Rectal smooth muscle tissue (tissue), 1 donor: ENCODE measurements around the gene MAP3K4.

Source experiments
- H3K27ac ChIP-seq: one replicate; pipeline ENCODE4 v1.7.0; 2013; ENCODE audit warnings: low read depth, low read length, inconsistent platforms
- H3K27me3 ChIP-seq: one replicate; pipeline ENCODE4 v1.7.0; 2013; ENCODE audit warnings: low read length; ENCODE audit not compliant: control insufficient read depth, insufficient read depth
- H3K36me3 ChIP-seq: one replicate; pipeline ENCODE4 v1.7.0; 2013; ENCODE audit warnings: low read length; ENCODE audit not compliant: control insufficient read depth, insufficient read depth
- H3K4me1 ChIP-seq: one replicate; pipeline ENCODE4 v1.7.0; 2013; ENCODE audit warnings: low read length; ENCODE audit not compliant: control insufficient read depth, insufficient read depth
- H3K4me3 ChIP-seq: one replicate; pipeline ENCODE4 v1.7.0; 2013; ENCODE audit warnings: low read length
- H3K9ac ChIP-seq: one replicate; pipeline ENCODE4 v1.7.0; 2013; ENCODE audit warnings: low read length

MAP3K4 gene

DNA sequence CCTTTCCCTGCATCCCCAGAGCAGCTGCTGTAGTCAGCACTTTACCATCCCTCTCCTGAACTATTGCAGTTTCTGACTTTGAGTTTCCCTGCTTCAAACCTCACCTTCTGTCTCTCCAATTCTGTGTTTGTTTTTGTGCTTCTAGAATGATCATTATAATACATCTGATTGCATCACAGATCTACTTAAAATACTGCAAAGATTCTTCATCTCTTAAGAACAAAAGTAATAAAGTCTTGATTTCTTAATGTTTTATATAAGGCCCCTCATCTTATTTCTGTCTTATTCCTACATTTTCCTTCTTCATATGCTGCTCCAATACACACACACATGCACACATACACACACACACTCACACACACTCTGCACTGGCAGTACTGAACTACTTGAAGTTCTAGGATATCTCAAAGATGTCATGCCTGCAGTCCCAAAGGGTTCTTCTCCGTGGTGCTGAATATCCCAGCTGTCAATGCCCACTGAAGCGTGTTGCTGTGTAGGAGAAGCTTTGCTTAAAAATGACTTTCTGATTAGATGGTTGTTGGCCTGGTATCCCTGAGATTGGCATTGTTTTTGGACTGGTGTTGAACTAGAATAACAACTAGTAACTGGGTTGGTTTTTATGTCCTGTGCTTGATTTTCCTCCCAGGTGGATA, 97.2 kb downstream of the MAP3K4 start:
- H3K9ac ChIP-seq = no peak overlapping the region
- no peaks in the 10 kb centered on the region for H3K27me3 ChIP-seq
- no peak overlapping the region for H3K4me3 ChIP-seq
- H3K4me1 ChIP-seq = no peaks in the 10 kb centered on the region
- no peak overlapping the region for H3K27ac ChIP-seq
- H3K36me3 ChIP-seq = peaks cover 14% of the 10 kb centered on the region

DNA sequence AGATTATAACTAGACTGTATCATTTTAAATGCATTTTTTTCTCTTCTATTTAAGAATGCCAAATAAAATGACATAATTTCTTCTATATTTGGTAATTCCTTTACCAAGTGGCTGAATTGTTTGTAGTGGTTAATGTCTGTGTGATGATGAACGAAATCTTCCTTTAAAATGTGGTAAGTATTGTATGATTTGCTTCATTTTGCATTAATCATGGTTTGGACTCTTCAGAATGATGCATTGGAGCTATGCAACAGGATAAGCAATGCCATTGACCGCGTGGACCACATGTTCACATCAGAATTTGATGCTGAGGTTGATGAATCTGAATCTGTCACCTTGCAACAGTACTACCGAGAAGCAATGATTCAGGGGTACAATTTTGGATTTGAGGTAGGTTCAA, 99.6 kb downstream of the MAP3K4 start:
- H3K27ac ChIP-seq = no peak overlapping the region
- H3K4me3 ChIP-seq = no peak overlapping the region
- H3K36me3 ChIP-seq = peaks cover 17% of the 10 kb centered on the region
- H3K4me1 ChIP-seq = no peaks in the 10 kb centered on the region
- H3K9ac ChIP-seq = no peak overlapping the region
- H3K27me3 ChIP-seq = no peaks in the 10 kb centered on the region

DNA sequence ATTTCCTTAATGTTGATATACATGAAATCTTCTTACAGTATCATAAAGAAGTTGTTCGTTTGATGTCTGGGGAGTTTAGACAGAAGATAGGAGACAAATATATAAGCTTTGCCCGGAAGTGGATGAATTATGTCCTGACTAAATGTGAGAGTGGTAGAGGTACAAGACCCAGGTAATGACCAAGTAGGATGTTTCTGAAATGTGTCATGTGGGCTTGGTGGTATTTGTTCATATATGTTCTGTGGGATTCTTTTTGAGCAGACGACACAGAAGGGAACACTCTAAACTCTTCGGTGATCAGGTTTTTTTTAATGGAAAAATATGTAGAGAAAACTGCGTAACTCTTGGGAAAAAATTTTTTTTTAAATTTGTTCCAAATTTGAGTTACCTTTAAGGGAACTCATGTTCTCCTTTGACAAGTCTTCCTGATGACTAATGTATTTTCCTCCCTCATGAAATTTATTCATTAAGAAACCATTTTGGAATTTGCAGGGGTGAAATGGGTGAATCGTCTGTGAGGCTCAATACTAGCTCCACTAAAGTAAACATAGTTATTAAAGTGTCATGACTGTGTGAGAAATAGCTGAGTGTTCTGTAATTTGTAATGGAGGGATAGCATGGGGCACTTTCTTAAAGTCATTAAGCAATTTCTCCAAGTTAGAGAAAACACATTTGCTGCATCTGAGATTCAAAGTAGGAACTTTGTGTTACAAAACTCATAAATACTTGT, 100.6 kb downstream of the MAP3K4 start:
- H3K4me3 ChIP-seq = no peak overlapping the region
- no peaks in the 10 kb centered on the region for H3K27me3 ChIP-seq
- no peak overlapping the region for H3K27ac ChIP-seq
- H3K4me1 ChIP-seq = no peaks in the 10 kb centered on the region
- peaks cover 17% of the 10 kb centered on the region for H3K36me3 ChIP-seq
- H3K9ac ChIP-seq = no peak overlapping the region

- Histone ChIP-seq H3K27me3 (no peaks in the 10 kb centered on the region), H3K9ac (no peak overlapping the region), H3K36me3 (peaks cover 13% of the 10 kb centered on the region), H3K4me3 (no peak overlapping the region), H3K4me1 (no peaks in the 10 kb centered on the region), H3K27ac (no peak overlapping the region)
These were observed 103.4 kb downstream of the MAP3K4 start for GRCh38 chr6:161094955-161095354.

- Histone ChIP-seq H3K36me3 (peaks cover 13% of the 10 kb centered on the region), H3K27me3 (no peaks in the 10 kb centered on the region), H3K4me1 (no peaks in the 10 kb centered on the region), H3K9ac (no peak overlapping the region), H3K4me3 (no peak overlapping the region), H3K27ac (no peak overlapping the region)
These were observed 104.3 kb downstream of the MAP3K4 start for GRCh38 chr6:161095916-161096315.

GRCh38 chr6:161100072-161100471, 108.5 kb downstream of the MAP3K4 start:
- Histone ChIP-seq H3K9ac (no peak overlapping the region), H3K36me3 (peaks cover 10% of the 10 kb centered on the region), H3K27ac (no peak overlapping the region), H3K4me3 (no peak overlapping the region), H3K4me1 (no peaks in the 10 kb centered on the region), H3K27me3 (no peaks in the 10 kb centered on the region)

DNA sequence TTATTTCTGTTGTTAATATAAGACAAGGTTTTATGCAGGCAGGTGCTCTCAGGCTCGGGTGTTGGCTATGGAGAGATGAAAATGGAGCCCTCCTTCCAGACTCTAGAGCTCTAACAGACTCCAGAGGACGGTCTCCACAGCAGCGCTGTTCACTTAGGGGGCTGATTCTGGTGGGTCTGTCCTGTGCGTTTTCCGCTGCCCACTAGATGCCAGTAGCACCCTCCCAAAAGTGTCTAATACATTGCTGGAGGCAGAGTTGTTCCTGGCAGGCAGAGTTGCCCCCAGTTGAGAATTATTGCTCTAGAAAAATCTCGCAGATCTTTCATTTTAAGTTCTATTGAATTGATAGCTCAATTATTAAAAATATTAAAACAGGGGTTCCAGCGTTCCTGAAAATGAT, 109.9 kb downstream of the MAP3K4 start:
- H3K4me3 ChIP-seq = no peak overlapping the region
- H3K27me3 ChIP-seq = no peaks in the 10 kb centered on the region
- no peak overlapping the region for H3K9ac ChIP-seq
- no peak overlapping the region for H3K27ac ChIP-seq
- H3K36me3 ChIP-seq = peaks cover 12% of the 10 kb centered on the region
- H3K4me1 ChIP-seq = no peaks in the 10 kb centered on the region

DNA sequence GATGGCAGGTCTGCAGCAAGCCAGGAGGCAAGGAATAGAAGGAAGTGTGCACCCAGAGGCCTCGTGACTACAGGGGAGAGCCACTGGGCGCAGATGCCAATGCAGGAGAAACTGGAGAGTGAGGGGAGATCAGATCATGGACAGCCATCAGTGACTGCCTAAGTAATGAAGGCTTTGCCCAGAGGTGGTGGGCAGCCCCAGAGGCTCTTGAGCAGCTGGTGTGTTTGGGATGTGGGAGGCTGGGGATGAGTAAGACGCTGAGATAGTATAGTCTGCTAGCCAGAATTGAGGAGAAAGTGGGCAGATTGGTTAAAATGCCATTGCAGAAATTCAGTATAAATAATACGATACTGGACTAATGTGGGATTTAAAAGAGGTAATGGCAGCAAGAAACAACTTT, 111.9 kb downstream of the MAP3K4 start:
- Histone ChIP-seq H3K9ac (no peak overlapping the region), H3K27me3 (no peaks in the 10 kb centered on the region), H3K4me1 (no peaks in the 10 kb centered on the region), H3K36me3 (peaks cover 15% of the 10 kb centered on the region), H3K4me3 (no peak overlapping the region), H3K27ac (no peak overlapping the region)

GRCh38 chr6:161104966-161105365, 113.4 kb downstream of the MAP3K4 start:
- H3K4me1 ChIP-seq = no peaks in the 10 kb centered on the region
- H3K9ac ChIP-seq = no peak overlapping the region
- no peak overlapping the region for H3K4me3 ChIP-seq
- H3K27me3 ChIP-seq = no peaks in the 10 kb centered on the region
- peaks cover 24% of the 10 kb centered on the region for H3K36me3 ChIP-seq
- H3K27ac ChIP-seq = no peak overlapping the region

DNA sequence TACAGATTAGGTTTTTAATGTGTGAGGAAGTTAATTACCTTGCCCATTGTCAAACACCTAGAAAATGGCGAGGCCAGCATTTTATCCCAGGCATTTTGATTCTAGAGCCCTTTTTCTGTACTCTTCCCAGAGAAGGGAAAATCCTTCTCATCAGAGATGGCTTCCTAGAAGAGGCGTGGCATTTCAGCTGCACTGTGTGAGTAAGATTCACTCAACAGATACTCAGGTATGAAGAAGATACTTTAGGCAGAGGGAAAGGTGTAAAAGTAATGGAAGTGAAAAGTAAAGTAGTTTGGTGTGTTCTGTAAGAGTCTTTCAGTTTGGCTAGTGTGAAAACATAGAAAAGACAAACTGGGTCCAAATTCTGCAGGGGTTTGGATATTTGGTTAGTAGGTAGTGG, 113.8 kb downstream of the MAP3K4 start:
- Histone ChIP-seq H3K4me3 (no peak overlapping the region), H3K36me3 (peaks cover 24% of the 10 kb centered on the region), H3K4me1 (no peaks in the 10 kb centered on the region)

GRCh38 chr6:161107779-161108730, 116.5 kb downstream of the MAP3K4 start:
- Histone ChIP-seq H3K27ac (no peak overlapping the region), H3K4me3 (no peak overlapping the region), H3K36me3 (peaks cover 35% of the 10 kb centered on the region), H3K9ac (no peak overlapping the region), H3K4me1 (no peaks in the 10 kb centered on the region), H3K27me3 (no peaks in the 10 kb centered on the region)

More for the DNA sequence above, 113.8 kb downstream of the MAP3K4 start:
- Histone ChIP-seq H3K27ac (no peak overlapping the region), H3K9ac (no peak overlapping the region), H3K27me3 (no peaks in the 10 kb centered on the region)

DNA sequence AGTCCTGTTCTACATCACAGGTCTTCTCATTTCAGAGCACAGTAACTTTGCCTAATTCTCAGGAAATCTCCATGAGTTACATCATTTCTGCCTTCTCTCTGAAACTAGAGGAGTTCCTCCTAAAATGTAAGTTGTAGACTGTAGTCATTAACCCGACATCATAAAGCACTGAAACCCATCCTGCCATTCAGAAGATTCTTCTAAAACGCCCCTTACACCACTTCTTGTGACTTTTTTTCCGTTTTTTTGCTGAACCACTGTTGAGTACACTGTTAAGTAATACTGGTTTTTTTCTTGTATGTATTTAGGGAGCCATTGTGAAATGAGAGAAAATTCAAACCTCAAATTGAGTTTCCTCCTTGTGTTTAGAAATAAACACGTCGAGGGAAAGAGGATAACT, 117.3 kb downstream of the MAP3K4 start:
- Histone ChIP-seq H3K9ac (no peak overlapping the region), H3K36me3 (peaks cover 38% of the 10 kb centered on the region), H3K4me1 (no peaks in the 10 kb centered on the region), H3K4me3 (no peak overlapping the region), H3K27ac (no peak overlapping the region), H3K27me3 (no peaks in the 10 kb centered on the region)
